GM23248 (cell line): Measurements from ENCODE around the gene SERPINA4. TPM values are rescaled to one million over a fixed set of nuclear protein-coding genes. Genes with fewer than 3 reads are reported as not detected.

Source experiments
- DNase-seq: peaks from one replicate; pipeline ENCODE4 v3.0.0-alpha.2; 2015
- H2AFZ ChIP-seq: fragments of 200-600 bp; sonication (generic); 2 replicates; pipeline ENCODE4 v1.6.1; 2016; ENCODE audit warnings: antibody characterized with exemption
- H3F3A ChIP-seq: fragments of 200-600 bp; sonication (generic); 2 replicates; pipeline ENCODE4 v1.6.1; 2016; ENCODE audit warnings: mild to moderate bottlenecking, antibody characterized with exemption, mixed run types; ENCODE audit not compliant: insufficient read depth
- H3K27ac ChIP-seq: fragments of 200-600 bp; sonication (generic); 2 replicates; pipeline ENCODE4 v1.5.1; 2016; ENCODE audit warnings: mild to moderate bottlenecking
- H3K27me3 ChIP-seq: fragments of 200-600 bp; sonication (generic); replicated peaks from 2 replicates; pipeline ENCODE4 v1.6.1; 2016; ENCODE audit warnings: mild to moderate bottlenecking; ENCODE audit not compliant: insufficient read depth
- H3K36me3 ChIP-seq: fragments of 200-600 bp; sonication (generic); 2 replicates; pipeline ENCODE4 v1.6.1; 2016; ENCODE audit warnings: low read depth, mild to moderate bottlenecking
- H3K4me1 ChIP-seq: fragments of 200-600 bp; sonication (generic); 2 replicates; pipeline ENCODE4 v1.6.1; 2016; ENCODE audit warnings: mild to moderate bottlenecking; ENCODE audit not compliant: insufficient read depth
- H3K4me2 ChIP-seq: fragments of 200-600 bp; sonication (generic); one replicate; pipeline ENCODE4 v1.6.1; 2016; ENCODE audit warnings: mild to moderate bottlenecking; ENCODE audit not compliant: unreplicated experiment
- H3K4me3 ChIP-seq: fragments of 200-600 bp; sonication (generic); 2 replicates; pipeline ENCODE4 v1.5.1; 2016; ENCODE audit warnings: mild to moderate bottlenecking
- H3K79me2 ChIP-seq: fragments of 200-600 bp; sonication (generic); 2 replicates; pipeline ENCODE4 v1.6.1; 2016; ENCODE audit warnings: mild to moderate bottlenecking; ENCODE audit not compliant: insufficient read depth
- H3K9ac ChIP-seq: fragments of 200-600 bp; sonication (generic); 2 replicates; pipeline ENCODE4 v1.6.1; 2016; ENCODE audit warnings: mild to moderate bottlenecking
- H3K9me2 ChIP-seq: fragments of 200-600 bp; sonication (generic); 2 replicates; pipeline ENCODE4 v1.6.1; 2016; ENCODE audit warnings: mixed run types, mild to moderate bottlenecking, moderate library complexity; ENCODE audit not compliant: insufficient read depth
- H3K9me3 ChIP-seq: fragments of 200-600 bp; sonication (generic); one replicate; pipeline ENCODE4 v1.6.1; 2017; ENCODE audit warnings: low read depth
- H4K20me1 ChIP-seq: fragments of 200-600 bp; sonication (generic); 2 replicates; pipeline ENCODE4 v1.6.0; 2016; ENCODE audit not compliant: insufficient read depth
- EZH2 ChIP-seq: fragments of 200-600 bp; sonication (generic); IDR thresholded peaks from 2 replicates; pipeline ENCODE4 v1.6.1; 2018; ENCODE audit warnings: antibody characterized with exemption, mild to moderate bottlenecking; ENCODE audit not compliant: insufficient read depth, poor library complexity, severe bottlenecking
- EZH2phosphoT487 ChIP-seq: fragments of 200-600 bp; sonication (generic); IDR thresholded peaks from 2 replicates; pipeline ENCODE4 v1.6.1; 2018; ENCODE audit warnings: antibody characterized with exemption, moderate library complexity, mild to moderate bottlenecking, low read depth; ENCODE audit not compliant: insufficient read depth
- WGBS, 2 experiments: methylation state at CpG; one replicate each; pipeline ENCODE4 v1.1.6; 2015 to 2017; ENCODE audit warnings: low lambda C conversion rate in 2 of 2, low coverage in 1 of 2; ENCODE audit errors: missing lambda C conversion rate in 2 of 2; 5-methylcytosine and 5-hydroxymethylcytosine counted together
- in situ Hi-C: fragments of 300-500 bp; cut with MboI; formaldehyde crosslinking; loops from 2 replicates; pipeline ENCODE4 v1.15.0; 2020
- polyA plus RNA-seq: library from polyadenylated mRNA; unstranded; fragments of >200 nt; fragmentation: Nextera tagmentation; extraction: Ambion mirVana; gene quantifications from 2 replicates; pipeline ENCODE4 v1.2.1, GENCODE V29; 2016
- total RNA-seq: library from RNA; depleted of rRNA; stranded (reverse); fragments of >200 nt; shearing (Covaris generic); gene quantifications from 2 replicates; pipeline ENCODE4 v1.2.3, GENCODE V29; 2014

SERPINA4 gene
- total and polyA plus RNA-seq, 2 experiments from 2014 or later, result not detected

DNA sequence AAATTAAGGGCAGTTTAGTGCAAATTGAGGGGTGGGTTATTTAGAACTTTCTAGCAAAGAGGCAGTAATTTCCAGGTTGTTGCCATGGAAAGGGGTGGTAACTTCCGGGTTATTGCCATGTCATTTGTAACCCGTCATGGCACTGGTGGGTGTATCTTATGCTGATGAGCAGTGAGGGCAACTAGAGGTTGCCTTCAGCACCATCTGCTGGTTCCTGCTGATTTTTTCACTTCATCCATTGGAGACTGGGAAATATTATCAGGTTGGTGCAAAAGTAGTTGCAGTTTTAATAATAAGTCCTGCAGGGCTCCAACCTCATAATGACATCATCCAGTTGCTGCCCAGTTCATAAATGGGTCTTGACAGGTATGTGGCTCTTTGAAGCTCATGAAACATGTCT lies 24.4 kb upstream of the SERPINA4 start:
- Histone ChIP-seq H3K36me3 (no peaks in the 10 kb centered on the region), H3K9me3 (no peaks in the 10 kb centered on the region), H3K4me2 (no peak overlapping the region), H3K79me2 (no peaks in the 10 kb centered on the region), H3K9me2 (no peaks in the 10 kb centered on the region), H3K27ac (no peak overlapping the region), H3K4me1 (peaks cover 7% of the 10 kb centered on the region), H3K9ac (no peak overlapping the region), H3K4me3 (no peak overlapping the region), H3K27me3 (no peaks in the 10 kb centered on the region; the same call in 1 of the 2 replicates), H3F3A (no peaks in the 10 kb centered on the region), H4K20me1 (no peaks in the 10 kb centered on the region), H2AFZ (no peak overlapping the region)
- DNase-seq, result peak; percentile 41
- WGBS, 2 experiments, result 36% methylated on average over 2 of the region's 2 CpGs
- in situ Hi-C loops, result no loop called here
- TF ChIP-seq EZH2phosphoT487 (no peak), EZH2 (no peak)

DNA sequence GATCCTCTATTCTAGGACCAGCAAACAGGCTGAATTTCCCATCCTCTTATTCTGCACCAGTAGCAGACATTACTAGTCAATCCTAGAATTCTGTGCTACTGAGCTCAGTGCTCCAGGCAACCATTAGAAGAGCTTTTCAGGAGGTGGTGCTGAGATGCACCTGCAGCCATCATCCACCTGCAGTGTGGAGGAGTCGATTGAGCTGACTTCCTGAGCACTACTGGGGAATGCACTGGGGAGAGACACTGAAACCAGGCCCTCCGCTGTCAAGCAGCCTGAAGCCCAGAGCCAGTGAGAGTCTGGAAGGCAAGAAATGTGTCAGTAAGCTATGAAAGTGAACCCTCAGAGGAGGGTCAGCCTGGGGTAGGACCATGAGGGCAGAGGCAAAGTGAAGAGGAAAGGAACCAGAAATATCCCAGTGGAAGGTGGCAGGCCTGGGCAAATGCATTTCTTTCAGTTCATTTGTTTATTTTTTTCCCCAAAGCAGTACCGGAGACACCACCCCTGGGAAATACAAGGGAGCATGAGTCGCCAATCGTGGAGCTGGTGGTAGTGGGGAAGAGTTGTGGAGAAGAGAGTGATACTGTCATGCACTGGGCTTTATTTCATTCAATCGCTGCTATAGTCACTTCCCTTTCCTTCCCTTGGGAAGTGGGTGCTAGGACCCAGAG lies 23.0 kb upstream of the SERPINA4 start:
- 86 to 88% methylated on average over 6 of the region's 6 CpGs for WGBS, 2 experiments
- in situ Hi-C loops, result no loop called here
- DNase-seq, result no peak
- no peak overlapping the region for H2AFZ ChIP-seq
- H3K9ac ChIP-seq, result no peak overlapping the region
- H3K27ac ChIP-seq, result no peak overlapping the region
- no peak overlapping the region for H3K4me2 ChIP-seq
- peaks cover 7% of the 10 kb centered on the region for H3K4me1 ChIP-seq
- no peaks in the 10 kb centered on the region for H4K20me1 ChIP-seq
- no peaks in the 10 kb centered on the region for H3K9me3 ChIP-seq
- H3K9me2 ChIP-seq, result no peaks in the 10 kb centered on the region
- H3K79me2 ChIP-seq, result no peaks in the 10 kb centered on the region
- no peaks in the 10 kb centered on the region for H3K36me3 ChIP-seq
- no peaks in the 10 kb centered on the region; the same call in 1 of the 2 replicates for H3K27me3 ChIP-seq
- H3K4me3 ChIP-seq, result no peak overlapping the region
- no peaks in the 10 kb centered on the region for H3F3A ChIP-seq
- no peak for TF ChIP-seq EZH2phosphoT487
- no peak for TF ChIP-seq EZH2

DNA sequence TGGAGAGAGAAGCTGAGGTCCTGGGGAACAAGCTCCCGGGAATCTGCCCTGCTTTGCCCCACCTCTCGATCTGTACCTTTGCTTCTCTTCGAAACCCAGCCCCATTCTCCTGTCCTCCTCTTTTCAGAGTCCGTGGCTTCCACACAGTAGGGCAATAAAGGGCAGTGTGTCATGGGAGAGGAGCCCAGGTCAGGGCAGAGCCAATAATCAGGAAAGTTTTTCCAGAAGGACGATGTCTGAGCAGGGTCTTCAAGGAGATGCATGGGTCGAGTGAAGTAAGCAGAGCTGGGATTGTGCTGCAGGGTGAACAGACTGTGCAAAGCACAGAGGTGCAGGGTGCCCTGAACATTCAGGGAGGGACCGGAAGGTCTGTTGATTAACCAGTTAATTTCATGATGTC lies 22.1 kb upstream of the SERPINA4 start:
- Histone ChIP-seq H3K4me2 (no peak overlapping the region), H3K4me1 (peaks cover 7% of the 10 kb centered on the region), H3K27ac (no peak overlapping the region), H3K9me3 (no peaks in the 10 kb centered on the region), H3F3A (no peaks in the 10 kb centered on the region), H2AFZ (no peak overlapping the region), H3K79me2 (no peaks in the 10 kb centered on the region), H4K20me1 (no peaks in the 10 kb centered on the region), H3K9ac (no peak overlapping the region), H3K36me3 (no peaks in the 10 kb centered on the region), H3K27me3 (no peaks in the 10 kb centered on the region; the same call in 1 of the 2 replicates), H3K4me3 (no peak overlapping the region), H3K9me2 (no peaks in the 10 kb centered on the region)
- no peak for DNase-seq
- 79 to 80% methylated on average over 7 of the region's 7 CpGs for WGBS, 2 experiments
- TF ChIP-seq EZH2, result no peak
- no peak for TF ChIP-seq EZH2phosphoT487
- in situ Hi-C loops, result no loop called here

DNA sequence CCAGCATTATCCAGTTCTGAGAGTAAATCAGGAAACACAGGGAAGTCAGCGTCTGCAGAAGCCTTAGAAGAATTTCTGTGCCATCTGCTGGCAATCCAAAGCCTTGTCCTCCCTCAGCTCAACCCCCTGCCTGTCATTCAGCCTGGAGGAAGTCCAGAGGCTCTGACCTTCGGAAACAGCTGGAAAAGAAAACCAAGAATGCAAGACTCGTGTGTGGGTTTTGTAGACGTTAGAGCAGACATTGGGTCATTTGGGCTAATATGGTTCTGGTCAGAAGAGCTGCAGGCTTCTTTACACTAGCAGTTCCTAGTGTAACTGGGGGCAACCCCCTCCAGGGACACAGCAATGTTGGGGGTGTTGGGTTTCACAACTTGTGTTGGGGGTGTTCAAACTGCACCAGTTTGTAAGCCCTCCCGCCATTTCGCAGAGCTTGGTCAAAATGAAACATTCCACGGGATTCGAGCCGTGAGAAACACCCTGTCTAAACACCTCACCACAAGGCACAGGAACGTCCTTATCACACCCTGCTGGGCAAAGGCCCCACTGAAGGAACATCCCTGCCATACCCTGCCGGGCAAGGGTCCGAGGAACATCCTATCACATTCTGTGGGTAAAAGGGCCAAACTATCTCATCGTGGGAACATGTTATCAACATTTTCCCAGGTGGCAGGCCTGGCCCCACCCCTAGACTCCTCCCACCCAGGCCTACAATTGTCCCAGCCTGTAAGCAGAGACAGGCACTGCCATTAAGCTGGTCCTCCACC lies 21.0 kb upstream of the SERPINA4 start:
- Histone ChIP-seq H3K36me3 (no peaks in the 10 kb centered on the region), H3K9me2 (no peaks in the 10 kb centered on the region), H3K4me1 (peaks cover 7% of the 10 kb centered on the region), H3K4me3 (no peak overlapping the region), H3K9ac (no peak overlapping the region), H3K9me3 (no peaks in the 10 kb centered on the region), H4K20me1 (no peaks in the 10 kb centered on the region), H3K27me3 (no peaks in the 10 kb centered on the region), H3K79me2 (no peaks in the 10 kb centered on the region), H3K27ac (no peak overlapping the region), H3K4me2 (no peak overlapping the region), H2AFZ (no peak overlapping the region), H3F3A (no peaks in the 10 kb centered on the region)
- in situ Hi-C loops, result no loop called here
- WGBS, 2 experiments, result 62 to 65% methylated on average over 13 of the region's 13 CpGs
- DNase-seq, result peak; percentile 13
- no peak for TF ChIP-seq EZH2
- no peak for TF ChIP-seq EZH2phosphoT487
